ENCODE data around the gene ZBED4.
A peak's percentile ranks its signal among the peaks of the same experiment; 100 is the strongest.

ZBED4 gene

DNA sequence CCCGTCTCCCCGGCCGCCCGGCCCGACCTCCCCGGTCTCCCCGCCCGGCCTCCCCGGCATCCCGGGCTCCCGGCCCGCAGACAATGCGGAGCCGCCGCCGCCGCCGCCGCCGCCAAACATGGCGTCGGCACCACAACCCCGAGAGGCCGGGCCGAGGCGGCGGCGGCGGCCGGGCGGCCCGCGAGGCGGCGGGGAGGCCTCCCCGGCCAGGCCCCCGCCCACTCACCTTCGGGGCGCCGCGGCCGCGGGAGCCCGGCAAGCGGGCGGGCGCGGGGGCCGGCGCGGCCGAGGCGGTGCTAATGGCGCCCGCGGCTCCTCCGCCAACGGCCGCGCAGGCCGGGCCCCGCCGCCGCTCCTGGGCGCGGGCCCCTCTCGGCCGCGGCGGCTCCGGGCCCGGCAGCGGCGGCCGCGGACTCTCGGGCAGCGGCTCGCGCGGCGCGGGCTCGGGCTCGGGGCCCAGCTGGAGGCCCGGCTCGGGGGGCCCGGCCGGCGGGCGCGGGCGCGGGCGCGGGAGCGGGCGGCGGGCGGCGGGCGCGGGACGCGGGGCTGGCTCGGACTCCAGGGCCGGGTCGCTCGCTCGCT is 26.3 kb upstream of the ZBED4 start:
- peak overlapping the region; percentile 72 for H3K4me3 ChIP-seq (ENCODE audit: low read length)
- TF ChIP-seq, protein P1, sequence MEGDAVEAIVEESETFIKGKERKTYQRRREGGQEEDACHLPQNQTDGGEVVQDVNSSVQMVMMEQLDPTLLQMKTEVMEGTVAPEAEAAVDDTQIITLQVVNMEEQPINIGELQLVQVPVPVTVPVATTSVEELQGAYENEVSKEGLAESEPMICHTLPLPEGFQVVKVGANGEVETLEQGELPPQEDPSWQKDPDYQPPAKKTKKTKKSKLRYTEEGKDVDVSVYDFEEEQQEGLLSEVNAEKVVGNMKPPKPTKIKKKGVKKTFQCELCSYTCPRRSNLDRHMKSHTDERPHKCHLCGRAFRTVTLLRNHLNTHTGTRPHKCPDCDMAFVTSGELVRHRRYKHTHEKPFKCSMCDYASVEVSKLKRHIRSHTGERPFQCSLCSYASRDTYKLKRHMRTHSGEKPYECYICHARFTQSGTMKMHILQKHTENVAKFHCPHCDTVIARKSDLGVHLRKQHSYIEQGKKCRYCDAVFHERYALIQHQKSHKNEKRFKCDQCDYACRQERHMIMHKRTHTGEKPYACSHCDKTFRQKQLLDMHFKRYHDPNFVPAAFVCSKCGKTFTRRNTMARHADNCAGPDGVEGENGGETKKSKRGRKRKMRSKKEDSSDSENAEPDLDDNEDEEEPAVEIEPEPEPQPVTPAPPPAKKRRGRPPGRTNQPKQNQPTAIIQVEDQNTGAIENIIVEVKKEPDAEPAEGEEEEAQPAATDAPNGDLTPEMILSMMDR (conservative IDR thresholded peaks at IDR 0.05; ENCODE audit: low read depth, low read length): no peak
- no peak for DNase-seq (ENCODE audit: low read depth)

DNA sequence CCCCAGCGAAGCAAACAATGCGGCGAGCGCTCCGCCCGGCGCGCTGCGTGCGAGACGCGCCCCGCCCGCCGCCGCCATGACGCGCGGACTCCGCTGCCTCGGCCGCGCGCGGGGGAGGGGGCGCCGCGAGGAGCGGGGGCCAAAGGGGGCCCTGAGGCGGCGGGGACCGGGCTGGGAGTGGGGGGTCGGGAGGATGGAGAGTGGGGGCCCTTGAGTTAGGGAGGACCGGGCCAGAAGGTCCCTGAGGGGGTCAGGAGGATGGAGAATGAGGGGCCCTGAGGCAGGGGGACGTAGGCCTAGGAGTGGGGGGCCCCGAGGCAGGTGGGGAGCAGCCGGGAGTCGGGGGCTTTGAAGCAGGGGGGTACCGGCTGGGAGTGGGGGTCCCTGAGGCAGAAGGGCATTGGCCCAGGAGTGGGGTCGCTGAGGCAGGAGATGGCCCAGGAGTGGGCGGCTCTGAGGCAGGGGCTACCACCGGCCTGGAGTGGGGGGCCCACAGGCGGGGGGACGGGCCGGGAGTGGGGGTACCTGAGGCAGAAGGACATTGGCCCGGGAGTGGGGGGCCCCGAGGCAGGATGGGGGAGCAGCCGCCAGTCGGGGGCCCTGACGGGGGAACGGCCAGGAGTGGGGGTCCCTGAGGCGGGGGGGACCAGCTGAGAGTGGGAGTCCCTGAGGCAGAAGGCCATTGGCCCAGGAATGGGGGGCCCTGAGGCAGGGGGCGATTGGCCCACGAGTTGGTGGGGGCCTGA is 25.6 kb upstream of the ZBED4 start, which contains the start of gene BRD1:
BRD1 (minus strand) TSS at position 21 of the 746 bp plus-strand sequence. CDS start 3,556 bp downstream, outside the sequence.
- H3K4me3 ChIP-seq (ENCODE audit: low read length): peak within 1 kb of the TSS; percentile 72
- DNase-seq (ENCODE audit: low read depth): no peak
- TF ChIP-seq, protein P1 (conservative IDR thresholded peaks at IDR 0.05; ENCODE audit: low read depth, low read length): no peak

DNA sequence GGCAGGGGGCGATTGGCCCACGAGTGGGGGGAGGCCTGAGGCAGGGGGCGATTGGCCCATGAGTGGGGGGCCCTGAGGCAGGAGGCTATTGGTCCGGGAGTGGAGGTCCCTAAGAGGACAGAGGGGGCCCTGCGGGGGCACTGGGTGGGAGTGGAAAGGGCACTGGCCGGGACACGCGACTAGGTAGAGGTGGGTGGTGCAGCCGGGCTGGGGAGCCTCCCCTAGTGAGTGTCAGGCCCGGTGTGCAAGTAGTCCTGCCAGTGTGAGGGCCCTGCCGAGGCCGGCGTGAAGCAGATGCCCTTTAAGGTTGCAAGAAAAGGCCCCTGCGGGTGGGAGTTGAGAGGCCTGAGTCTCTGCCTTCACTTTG is 25.1 kb upstream of the ZBED4 start:
- no peak overlapping the region for H3K4me3 ChIP-seq (ENCODE audit: low read length)
- TF ChIP-seq, protein P1 (conservative IDR thresholded peaks at IDR 0.05; ENCODE audit: low read depth, low read length): no peak
- no peak for DNase-seq (ENCODE audit: low read depth)

DNA sequence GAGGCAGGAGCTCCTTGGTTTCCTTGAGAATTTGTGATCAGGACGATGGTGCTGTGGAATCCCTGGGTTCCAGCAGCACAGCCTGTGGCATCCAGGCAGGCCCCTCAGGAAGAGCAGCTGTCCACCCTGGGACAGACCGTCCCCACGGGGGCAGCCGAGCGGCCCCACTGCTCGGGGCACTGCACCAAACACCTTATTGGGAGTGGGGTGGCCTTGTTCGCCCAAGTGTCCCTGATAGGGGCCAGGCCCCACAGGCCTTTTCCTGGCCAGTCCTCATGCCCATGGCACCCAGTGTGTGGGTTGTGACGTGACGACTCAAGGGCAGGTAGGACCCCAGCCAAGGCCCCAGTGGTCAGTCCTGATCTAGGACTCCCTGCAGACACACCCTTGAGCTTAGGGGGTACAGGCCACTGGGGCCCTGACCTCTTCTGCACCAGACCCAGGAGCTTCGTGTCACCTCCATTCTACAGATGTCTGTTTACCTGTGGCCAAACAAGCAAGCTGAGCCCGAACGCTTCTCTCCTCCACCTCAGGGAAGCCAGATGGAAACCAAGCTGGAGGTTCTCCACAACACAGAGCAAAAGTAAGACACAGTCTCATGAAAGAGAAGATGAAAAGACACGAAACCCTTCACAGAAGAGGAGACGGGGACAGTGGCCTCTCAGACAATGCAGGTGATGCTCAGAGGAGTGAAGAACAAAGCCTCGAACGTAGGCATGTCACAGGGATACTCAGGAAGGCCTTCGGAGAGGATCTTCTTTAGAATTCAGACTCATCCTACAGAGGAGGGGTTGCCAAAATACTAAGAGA is 24.4 kb upstream of the ZBED4 start:
- no peak overlapping the region for H3K4me3 ChIP-seq (ENCODE audit: low read length)
- TF ChIP-seq, protein P1 (conservative IDR thresholded peaks at IDR 0.05; ENCODE audit: low read depth, low read length): no peak
- no peak for DNase-seq (ENCODE audit: low read depth)

DNA sequence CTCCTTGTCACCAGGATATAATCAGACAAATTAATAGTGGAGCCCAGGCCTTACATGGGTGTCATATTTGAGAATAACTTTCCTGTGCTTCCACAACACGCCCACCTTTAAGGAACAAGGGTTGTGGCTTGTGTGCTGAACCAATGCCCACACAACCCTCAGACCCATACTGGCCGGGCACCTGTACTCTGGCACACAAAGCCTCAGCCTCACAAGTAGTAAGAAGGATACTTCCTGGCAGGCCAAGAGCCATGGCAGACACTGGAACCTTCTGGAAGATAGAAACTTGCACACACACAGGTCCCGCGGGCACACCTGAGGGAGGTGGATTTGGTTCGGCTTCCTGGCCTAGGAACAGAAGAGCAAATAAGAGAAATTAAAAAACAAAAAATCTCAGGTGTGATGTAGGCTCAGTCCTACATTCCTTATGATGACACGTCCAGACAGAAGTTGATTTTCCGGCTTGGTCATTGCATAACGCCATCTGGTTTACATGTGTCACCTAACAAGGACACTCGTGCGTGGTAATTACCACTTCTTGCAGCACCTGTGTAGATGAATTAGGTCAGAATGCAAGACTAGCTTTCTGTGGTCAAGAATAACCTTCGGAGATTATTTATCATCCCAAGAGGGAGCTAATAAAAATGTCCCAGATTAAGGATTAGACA is 20.2 kb upstream of the ZBED4 start:
- TF ChIP-seq, protein P1 (conservative IDR thresholded peaks at IDR 0.05; ENCODE audit: low read depth, low read length): no peak
- no peak for DNase-seq (ENCODE audit: low read depth)
- no peak overlapping the region for H3K4me3 ChIP-seq (ENCODE audit: low read length)

DNA sequence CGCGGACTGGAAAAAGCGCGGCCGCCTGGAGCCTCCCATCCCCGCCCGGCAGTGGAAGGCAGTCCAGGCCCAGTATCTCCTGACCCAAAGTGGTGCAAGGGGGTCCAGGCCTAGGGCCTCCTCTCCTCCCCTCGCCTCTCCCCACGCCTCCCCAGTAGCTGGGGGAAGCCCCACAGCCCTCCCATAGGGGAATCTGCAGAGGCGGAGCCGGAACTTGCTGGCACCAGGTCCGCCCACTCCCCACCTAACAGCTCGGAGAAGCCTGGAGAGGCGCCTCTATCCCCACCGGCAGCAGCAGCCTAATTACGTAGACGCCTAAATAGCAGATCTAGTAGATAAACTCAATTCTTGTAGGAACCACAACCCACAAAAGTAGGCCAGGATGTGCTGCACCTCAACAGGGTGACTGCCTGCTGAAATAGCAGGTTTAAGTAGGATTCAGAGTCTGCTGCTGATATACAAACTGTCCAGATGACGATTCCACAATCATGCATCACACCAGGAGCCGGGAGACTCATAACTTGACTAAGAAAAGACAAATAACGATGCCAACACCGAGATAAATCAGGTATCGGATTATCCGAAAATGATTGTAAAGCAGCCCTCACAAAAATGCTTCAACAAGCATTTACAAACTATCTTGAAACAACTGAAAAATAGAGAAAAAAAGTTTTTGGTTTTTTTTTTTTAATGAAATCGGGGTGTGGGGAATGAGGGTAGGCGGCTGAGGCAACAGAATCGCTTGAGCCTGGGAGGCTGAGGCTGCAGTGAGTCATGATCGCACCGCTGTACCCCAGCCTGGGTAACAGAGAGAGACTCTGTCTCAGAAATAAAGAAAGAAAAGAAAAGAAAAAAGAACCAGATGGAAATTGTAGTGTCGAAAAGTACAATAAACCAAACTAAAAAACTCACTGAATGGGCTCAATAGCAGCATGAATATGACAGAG is 14.6 kb upstream of the ZBED4 start:
- H3K4me3 ChIP-seq (ENCODE audit: low read length): no peak overlapping the region
- DNase-seq (ENCODE audit: low read depth): no peak
- TF ChIP-seq, protein P1 (conservative IDR thresholded peaks at IDR 0.05; ENCODE audit: low read depth, low read length): no peak
